ENCODE results near the gene TLR5.

Gene TLR5

GRCh38 chr1:223123011-223123610 lies 19.9 kb downstream of the TLR5 start:
- no peaks in the 10 kb centered on the region for H3K9me3 ChIP-seq (ENCODE audit: low read length)
- H3K27me3 ChIP-seq (ENCODE audit: insufficient read depth, low read length): no peaks in the 10 kb centered on the region
- H2AFZ ChIP-seq (ENCODE audit: low read depth, low read length): no peak overlapping the region
- H3K36me3 ChIP-seq (ENCODE audit: insufficient read depth, low read length): no peaks in the 10 kb centered on the region
- no peaks in the 10 kb centered on the region for H3K4me1 ChIP-seq (ENCODE audit: insufficient read depth, low read length)
- no peak overlapping the region for H3K4me3 ChIP-seq (ENCODE audit: low read length)

- Histone ChIP-seq H3K4me1 (ENCODE audit: insufficient read depth, low read length) (no peaks in the 10 kb centered on the region), H3K27me3 (ENCODE audit: insufficient read depth, low read length) (no peaks in the 10 kb centered on the region), H3K36me3 (ENCODE audit: insufficient read depth, low read length) (no peaks in the 10 kb centered on the region), H3K4me3 (ENCODE audit: low read length) (no peak overlapping the region), H3K9me3 (ENCODE audit: low read length) (no peaks in the 10 kb centered on the region), H2AFZ (ENCODE audit: low read depth, low read length) (no peak overlapping the region)
Measured at GRCh38 chr1:223118418-223118817, 24.6 kb downstream of the TLR5 start.

- no peaks in the 10 kb centered on the region for H3K36me3 ChIP-seq (ENCODE audit: insufficient read depth, low read length)
- H3K27me3 ChIP-seq (ENCODE audit: insufficient read depth, low read length): no peaks in the 10 kb centered on the region
- H3K9me3 ChIP-seq (ENCODE audit: low read length): no peaks in the 10 kb centered on the region
- no peak overlapping the region for H2AFZ ChIP-seq (ENCODE audit: low read depth, low read length)
- no peaks in the 10 kb centered on the region for H3K4me1 ChIP-seq (ENCODE audit: insufficient read depth, low read length)
- no peak overlapping the region for H3K4me3 ChIP-seq (ENCODE audit: low read length)
Measured at GRCh38 chr1:223116950-223117349, 26.1 kb downstream of the TLR5 start.

- Histone ChIP-seq H3K4me1 (ENCODE audit: insufficient read depth, low read length) (no peaks in the 10 kb centered on the region), H3K9me3 (ENCODE audit: low read length) (no peaks in the 10 kb centered on the region), H3K36me3 (ENCODE audit: insufficient read depth, low read length) (no peaks in the 10 kb centered on the region), H2AFZ (ENCODE audit: low read depth, low read length) (no peak overlapping the region), H3K27me3 (ENCODE audit: insufficient read depth, low read length) (no peaks in the 10 kb centered on the region), H3K4me3 (ENCODE audit: low read length) (no peak overlapping the region)
Measured at GRCh38 chr1:223114871-223115270, 28.2 kb downstream of the TLR5 start.

GRCh38 chr1:223110952-223111351 lies 32.1 kb downstream of the TLR5 start:
- no peaks in the 10 kb centered on the region for H3K9me3 ChIP-seq (ENCODE audit: low read length)
- H3K36me3 ChIP-seq (ENCODE audit: insufficient read depth, low read length): no peaks in the 10 kb centered on the region
- H3K27me3 ChIP-seq (ENCODE audit: insufficient read depth, low read length): no peaks in the 10 kb centered on the region
- H3K4me1 ChIP-seq (ENCODE audit: insufficient read depth, low read length): no peaks in the 10 kb centered on the region
- no peak overlapping the region for H3K4me3 ChIP-seq (ENCODE audit: low read length)
- H2AFZ ChIP-seq (ENCODE audit: low read depth, low read length): no peak overlapping the region

- no peaks in the 10 kb centered on the region for H3K4me1 ChIP-seq (ENCODE audit: insufficient read depth, low read length)
- H3K27me3 ChIP-seq (ENCODE audit: insufficient read depth, low read length): no peaks in the 10 kb centered on the region
- H3K9me3 ChIP-seq (ENCODE audit: low read length): no peaks in the 10 kb centered on the region
- H3K4me3 ChIP-seq (ENCODE audit: low read length): no peak overlapping the region
- no peaks in the 10 kb centered on the region for H3K36me3 ChIP-seq (ENCODE audit: insufficient read depth, low read length)
- H2AFZ ChIP-seq (ENCODE audit: low read depth, low read length): no peak overlapping the region
Measured at GRCh38 chr1:223109581-223110026, 33.4 kb downstream of the TLR5 start.

GRCh38 chr1:223106856-223107255 lies 36.2 kb downstream of the TLR5 start:
- Histone ChIP-seq H3K4me1 (ENCODE audit: insufficient read depth, low read length) (no peaks in the 10 kb centered on the region), H3K4me3 (ENCODE audit: low read length) (no peak overlapping the region), H2AFZ (ENCODE audit: low read depth, low read length) (no peak overlapping the region), H3K27me3 (ENCODE audit: insufficient read depth, low read length) (no peaks in the 10 kb centered on the region), H3K9me3 (ENCODE audit: low read length) (no peaks in the 10 kb centered on the region), H3K36me3 (ENCODE audit: insufficient read depth, low read length) (no peaks in the 10 kb centered on the region)

- Histone ChIP-seq H3K9me3 (ENCODE audit: low read length) (no peaks in the 10 kb centered on the region), H3K36me3 (ENCODE audit: insufficient read depth, low read length) (no peaks in the 10 kb centered on the region), H3K27me3 (ENCODE audit: insufficient read depth, low read length) (no peaks in the 10 kb centered on the region), H2AFZ (ENCODE audit: low read depth, low read length) (no peak overlapping the region), H3K4me3 (ENCODE audit: low read length) (no peak overlapping the region), H3K4me1 (ENCODE audit: insufficient read depth, low read length) (no peaks in the 10 kb centered on the region)
Measured at GRCh38 chr1:223105568-223105967, 37.5 kb downstream of the TLR5 start.

- no peaks in the 10 kb centered on the region for H3K36me3 ChIP-seq (ENCODE audit: insufficient read depth, low read length)
- no peaks in the 10 kb centered on the region for H3K27me3 ChIP-seq (ENCODE audit: insufficient read depth, low read length)
- H3K4me3 ChIP-seq (ENCODE audit: low read length): no peak overlapping the region
- no peaks in the 10 kb centered on the region for H3K9me3 ChIP-seq (ENCODE audit: low read length)
- H3K4me1 ChIP-seq (ENCODE audit: insufficient read depth, low read length): no peaks in the 10 kb centered on the region
- H2AFZ ChIP-seq (ENCODE audit: low read depth, low read length): no peak overlapping the region
Measured at GRCh38 chr1:223102797-223103533, 40.1 kb downstream of the TLR5 start.

- no peaks in the 10 kb centered on the region for H3K27me3 ChIP-seq (ENCODE audit: insufficient read depth, low read length)
- H3K36me3 ChIP-seq (ENCODE audit: insufficient read depth, low read length): no peaks in the 10 kb centered on the region
- H3K4me3 ChIP-seq (ENCODE audit: low read length): no peak overlapping the region
- no peaks in the 10 kb centered on the region for H3K9me3 ChIP-seq (ENCODE audit: low read length)
- H2AFZ ChIP-seq (ENCODE audit: low read depth, low read length): no peak overlapping the region
- H3K4me1 ChIP-seq (ENCODE audit: insufficient read depth, low read length): no peaks in the 10 kb centered on the region
Measured at GRCh38 chr1:223097713-223098112, 45.3 kb downstream of the TLR5 start.

GRCh38 chr1:223095870-223096269 lies 47.2 kb downstream of the TLR5 start:
- H3K4me3 ChIP-seq (ENCODE audit: low read length): no peak overlapping the region
- no peaks in the 10 kb centered on the region for H3K4me1 ChIP-seq (ENCODE audit: insufficient read depth, low read length)
- no peaks in the 10 kb centered on the region for H3K9me3 ChIP-seq (ENCODE audit: low read length)
- no peak overlapping the region for H2AFZ ChIP-seq (ENCODE audit: low read depth, low read length)
- no peaks in the 10 kb centered on the region for H3K27me3 ChIP-seq (ENCODE audit: insufficient read depth, low read length)
- H3K36me3 ChIP-seq (ENCODE audit: insufficient read depth, low read length): no peaks in the 10 kb centered on the region

GRCh38 chr1:223091896-223092295 lies 51.2 kb downstream of the TLR5 start:
- H2AFZ ChIP-seq (ENCODE audit: low read depth, low read length): no peak overlapping the region
- no peaks in the 10 kb centered on the region for H3K36me3 ChIP-seq (ENCODE audit: insufficient read depth, low read length)
- no peaks in the 10 kb centered on the region for H3K27me3 ChIP-seq (ENCODE audit: insufficient read depth, low read length)
- H3K9me3 ChIP-seq (ENCODE audit: low read length): no peaks in the 10 kb centered on the region
- H3K4me1 ChIP-seq (ENCODE audit: insufficient read depth, low read length): no peaks in the 10 kb centered on the region
- H3K4me3 ChIP-seq (ENCODE audit: low read length): no peak overlapping the region

- Histone ChIP-seq H3K36me3 (ENCODE audit: insufficient read depth, low read length) (no peaks in the 10 kb centered on the region), H3K4me3 (ENCODE audit: low read length) (no peak overlapping the region), H3K9me3 (ENCODE audit: low read length) (no peaks in the 10 kb centered on the region), H3K27me3 (ENCODE audit: insufficient read depth, low read length) (peaks cover 4% of the 10 kb centered on the region), H2AFZ (ENCODE audit: low read depth, low read length) (no peak overlapping the region), H3K4me1 (ENCODE audit: insufficient read depth, low read length) (no peaks in the 10 kb centered on the region)
Measured at GRCh38 chr1:223089250-223089649, 53.8 kb downstream of the TLR5 start.

Measured in neuron (in vitro differentiated cells).